H9 (cell line): ENCODE data around the gene TYW3. TPM values are rescaled to one million over a fixed set of nuclear protein-coding genes. Genes with fewer than 3 reads are reported as not detected.

ENCODE experiments used
- DNase-seq: peaks from one replicate; pipeline ENCODE4 v3.0.0-alpha.2; 2017
- H2AFZ ChIP-seq: one replicate; pipeline ENCODE4 v1.6.1; 2013; ENCODE audit warnings: mild to moderate bottlenecking, low read length, control low read depth, moderate library complexity
- H2AK5ac ChIP-seq: 2 replicates; pipeline ENCODE4 v1.6.1; 2013; ENCODE audit warnings: low read length, control low read depth, mixed read lengths; ENCODE audit not compliant: insufficient read length
- H2BK120ac ChIP-seq: one replicate; pipeline ENCODE4 v1.6.1; 2013; ENCODE audit warnings: low read depth, mild to moderate bottlenecking, low read length, control low read depth, inconsistent platforms; ENCODE audit not compliant: poor library complexity, severe bottlenecking
- H2BK12ac ChIP-seq: 2 replicates; pipeline ENCODE4 v1.6.1; 2013; ENCODE audit warnings: low read length, control low read depth, mixed read lengths, low read depth; ENCODE audit not compliant: insufficient read length
- H2BK15ac ChIP-seq: 2 replicates; pipeline ENCODE4 v1.6.1; 2013; ENCODE audit warnings: low read depth, low read length, control low read depth
- H2BK20ac ChIP-seq: one replicate; pipeline ENCODE4 v1.6.1; 2013; ENCODE audit warnings: low read depth, mild to moderate bottlenecking, low read length, control low read depth, inconsistent platforms; ENCODE audit not compliant: poor library complexity, severe bottlenecking
- H2BK5ac ChIP-seq: 2 replicates; pipeline ENCODE4 v1.6.1; 2013; ENCODE audit warnings: low read length, control low read depth, mixed read lengths; ENCODE audit not compliant: insufficient read length
- H3K14ac ChIP-seq: 2 replicates; pipeline ENCODE4 v1.6.1; 2013; ENCODE audit warnings: low read length, control low read depth; ENCODE audit not compliant: insufficient read depth
- H3K18ac ChIP-seq: 2 replicates; pipeline ENCODE4 v1.6.1; 2013; ENCODE audit warnings: low read depth, mild to moderate bottlenecking, mixed read lengths, low read length, control low read depth; ENCODE audit not compliant: insufficient read length
- H3K23ac ChIP-seq: 2 replicates; pipeline ENCODE4 v1.6.1; 2013; ENCODE audit warnings: low read length, control low read depth, mixed read lengths, low read depth; ENCODE audit not compliant: insufficient read length
- H3K23me2 ChIP-seq: 2 replicates; pipeline ENCODE4 v1.6.1; 2013; ENCODE audit warnings: low read depth, mild to moderate bottlenecking, mixed read lengths, low read length, control low read depth; ENCODE audit not compliant: insufficient read length, poor library complexity, severe bottlenecking
- H3K27ac ChIP-seq: 2 replicates; pipeline ENCODE4 v1.5.1; 2013; ENCODE audit warnings: low read length, control low read depth, mixed read lengths, low read depth; ENCODE audit not compliant: insufficient read length
- H3K27me3 ChIP-seq: 2 replicates; pipeline ENCODE4 v1.6.1; 2013; ENCODE audit warnings: low read length, control low read depth, inconsistent platforms; ENCODE audit not compliant: insufficient read depth
- H3K4ac ChIP-seq: 2 replicates; pipeline ENCODE4 v1.6.1; 2013; ENCODE audit warnings: low read depth, mild to moderate bottlenecking, control low read depth, inconsistent platforms, low read length, moderate library complexity
- H3K4me1 ChIP-seq: 2 replicates; pipeline ENCODE4 v1.6.1; 2013; ENCODE audit warnings: low read length, control low read depth, inconsistent platforms; ENCODE audit not compliant: insufficient read depth
- H3K4me2 ChIP-seq: 2 replicates; pipeline ENCODE4 v1.6.1; 2013; ENCODE audit warnings: low read length, control low read depth, mixed read lengths; ENCODE audit not compliant: insufficient read length, insufficient read depth
- H3K56ac ChIP-seq: 2 replicates; pipeline ENCODE4 v1.6.1; 2013; ENCODE audit warnings: low read depth, mild to moderate bottlenecking, mixed read lengths, low read length, control low read depth; ENCODE audit not compliant: insufficient read length
- H3K79me1 ChIP-seq: 2 replicates; pipeline ENCODE4 v1.6.1; 2013; ENCODE audit warnings: low read depth, mild to moderate bottlenecking, moderate library complexity, low read length, control low read depth, inconsistent platforms; ENCODE audit not compliant: insufficient read depth, poor library complexity, severe bottlenecking
- H3K79me2 ChIP-seq: 2 replicates; pipeline ENCODE4 v1.6.1; 2013; ENCODE audit warnings: low read length, control low read depth, inconsistent platforms; ENCODE audit not compliant: insufficient read depth
- H3K9ac ChIP-seq: 2 replicates; pipeline ENCODE4 v1.6.1; 2013; ENCODE audit warnings: low read length, control low read depth, mixed read lengths; ENCODE audit not compliant: insufficient read length; ENCODE audit errors: extremely low read depth
- H3K9me3 ChIP-seq: one replicate; pipeline ENCODE4 v1.6.1; 2013; ENCODE audit warnings: low read depth, low read length, inconsistent platforms; ENCODE audit not compliant: control insufficient read depth
- H3T11ph ChIP-seq: one replicate; pipeline ENCODE4 v1.6.1; 2013; ENCODE audit warnings: mild to moderate bottlenecking, low read length, control low read depth, inconsistent platforms
- H4K20me1 ChIP-seq: one replicate; pipeline ENCODE4 v1.6.1; 2013; ENCODE audit not compliant: control insufficient read depth, insufficient read length, insufficient read depth
- H4K5ac ChIP-seq: 2 replicates; pipeline ENCODE4 v1.6.1; 2013; ENCODE audit warnings: low read depth, mild to moderate bottlenecking, mixed read lengths, low read length, control low read depth; ENCODE audit not compliant: insufficient read length
- H4K8ac ChIP-seq: replicated peaks from 2 replicates; pipeline ENCODE4 v1.6.1; 2013; ENCODE audit warnings: low read length, control low read depth, mixed read lengths, low read depth; ENCODE audit not compliant: insufficient read length
- H4K91ac ChIP-seq: 2 replicates; pipeline ENCODE4 v1.6.1; 2013; ENCODE audit warnings: low read depth, mild to moderate bottlenecking, moderate library complexity, mixed read lengths, low read length, control low read depth; ENCODE audit not compliant: insufficient read length
- H3K27ac Mint-ChIP-seq, 3 experiments: 2 replicates in 2 of 3; 3 replicates in 1 of 3; pipeline ENCODE4 v1.8.0; 2020 to 2021; ENCODE audit warnings: mixed read lengths in 3 of 3, mild to moderate bottlenecking in 1 of 3, moderate library complexity in 1 of 3
- H3K27me3 Mint-ChIP-seq: 2 replicates; pipeline ENCODE4 v1.8.0; 2021; ENCODE audit warnings: low read depth, mild to moderate bottlenecking, moderate library complexity, mixed read lengths
- H3K36me3 Mint-ChIP-seq, 3 experiments: 2 replicates in 2 of 3; 3 replicates in 1 of 3; pipeline ENCODE4 v1.8.0; 2020 to 2021; ENCODE audit warnings: low read depth in 3 of 3, mixed read lengths in 3 of 3; ENCODE audit not compliant: insufficient read depth in 1 of 3
- H3K4me1 Mint-ChIP-seq, 2 experiments: 2 replicates each; pipeline ENCODE4 v1.8.0; 2020; ENCODE audit warnings: mixed read lengths in 2 of 2
- H3K4me3 Mint-ChIP-seq, 2 experiments: 2 replicates in 1 of 2; 3 replicates in 1 of 2; pipeline ENCODE4 v1.8.0; 2020 to 2021; ENCODE audit warnings: mild to moderate bottlenecking in 2 of 2, mixed read lengths in 2 of 2, moderate library complexity in 1 of 2
- H3K9me3 Mint-ChIP-seq, 2 experiments: 2 replicates in 1 of 2; 3 replicates in 1 of 2; pipeline ENCODE4 v1.8.0; 2020; ENCODE audit warnings: mild to moderate bottlenecking in 2 of 2, mixed read lengths in 2 of 2, moderate library complexity in 1 of 2
- WGBS: extraction: QIAGEN DNeasy Blood & Tissue Kit; methylation state at CpG from one replicate; pipeline ENCODE4 v1.1.7; 2013; ENCODE audit warnings: missing lambda C conversion rate, low lambda C conversion rate, mixed read lengths; ENCODE audit not compliant: insufficient read length; ENCODE audit errors: extremely low coverage; 5-methylcytosine and 5-hydroxymethylcytosine counted together
- total RNA-seq: library from RNA; stranded (reverse); gene quantifications from 2 replicates; pipeline ENCODE4 v1.2.1, GENCODE V29; 2021
- TF ChIP-seq, protein P1 (sequence below): fragments of 200-600 bp; sonication (generic); conservative IDR thresholded peaks from 3 replicates; pipeline ENCODE4 v1.8.0; 2021; ENCODE audit warnings: antibody characterized with exemption, mild to moderate bottlenecking

The TYW3 gene
- total RNA-seq, 1 experiment from 2014 or later = 10.9 TPM

DNA sequence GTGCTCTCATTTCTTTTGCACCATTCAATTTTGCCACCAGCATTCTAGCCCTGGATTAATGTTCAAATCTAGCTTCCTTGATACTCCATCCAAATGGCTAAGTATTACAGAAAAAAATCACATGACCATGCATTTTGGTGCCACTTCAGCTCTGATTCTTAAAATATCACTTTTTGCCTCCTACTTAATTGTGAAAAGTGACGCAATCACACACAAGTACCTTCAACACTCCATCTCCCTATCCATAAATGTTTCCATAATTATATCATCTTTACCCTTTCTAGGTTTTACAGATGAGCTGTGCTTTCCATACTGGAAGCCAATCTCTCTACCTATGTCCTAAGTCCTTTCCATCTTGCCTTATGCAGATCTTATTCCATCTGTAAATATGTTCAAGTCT, 16.1 kb upstream of the TYW3 start:
- DNase-seq = no peak
- no CpG with 5 or more reads among the region's 1 CpG for whole genome bisulfite sequencing
- H2BK15ac ChIP-seq = no peak overlapping the region
- no peak overlapping the region for H3K27ac ChIP-seq
- Mint-ChIP-seq H3K4me1 (peaks cover 0 to 7% of the 10 kb centered on the region in 2 experiments; a peak in 2 of 4 replicates), H3K36me3 (peaks cover 0 to under 1% (median 0%) of the 10 kb centered on the region in 3 experiments; a peak in 2 of 7 replicates), H3K27ac (no peak overlapping the region), H3K27me3 (no peaks in the 10 kb centered on the region), H3K9me3 (no peaks in the 10 kb centered on the region), H3K4me3 (no peak overlapping the region)
- no peak overlapping the region for H4K91ac ChIP-seq
- H3K27me3 ChIP-seq = no peaks in the 10 kb centered on the region
- H3K56ac ChIP-seq = no peak overlapping the region
- no peak overlapping the region for H2BK20ac ChIP-seq
- no peaks in the 10 kb centered on the region; the same call in 1 of the 2 replicates for H3K4me1 ChIP-seq
- no peak overlapping the region for H3K9ac ChIP-seq
- no peak overlapping the region for H3K18ac ChIP-seq
- no peak overlapping the region for H3K4ac ChIP-seq
- H3K23ac ChIP-seq = no peak overlapping the region
- no peak overlapping the region for H3K14ac ChIP-seq
- H3K9me3 ChIP-seq = no peaks in the 10 kb centered on the region
- H2BK5ac ChIP-seq = no peak overlapping the region
- no peak overlapping the region for H4K5ac ChIP-seq
- TF ChIP-seq, protein P1, sequence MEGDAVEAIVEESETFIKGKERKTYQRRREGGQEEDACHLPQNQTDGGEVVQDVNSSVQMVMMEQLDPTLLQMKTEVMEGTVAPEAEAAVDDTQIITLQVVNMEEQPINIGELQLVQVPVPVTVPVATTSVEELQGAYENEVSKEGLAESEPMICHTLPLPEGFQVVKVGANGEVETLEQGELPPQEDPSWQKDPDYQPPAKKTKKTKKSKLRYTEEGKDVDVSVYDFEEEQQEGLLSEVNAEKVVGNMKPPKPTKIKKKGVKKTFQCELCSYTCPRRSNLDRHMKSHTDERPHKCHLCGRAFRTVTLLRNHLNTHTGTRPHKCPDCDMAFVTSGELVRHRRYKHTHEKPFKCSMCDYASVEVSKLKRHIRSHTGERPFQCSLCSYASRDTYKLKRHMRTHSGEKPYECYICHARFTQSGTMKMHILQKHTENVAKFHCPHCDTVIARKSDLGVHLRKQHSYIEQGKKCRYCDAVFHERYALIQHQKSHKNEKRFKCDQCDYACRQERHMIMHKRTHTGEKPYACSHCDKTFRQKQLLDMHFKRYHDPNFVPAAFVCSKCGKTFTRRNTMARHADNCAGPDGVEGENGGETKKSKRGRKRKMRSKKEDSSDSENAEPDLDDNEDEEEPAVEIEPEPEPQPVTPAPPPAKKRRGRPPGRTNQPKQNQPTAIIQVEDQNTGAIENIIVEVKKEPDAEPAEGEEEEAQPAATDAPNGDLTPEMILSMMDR = no peak
- no peaks in the 10 kb centered on the region for H4K20me1 ChIP-seq
- no peak overlapping the region for H2BK120ac ChIP-seq
- no peaks in the 10 kb centered on the region for H3K79me1 ChIP-seq
- no peaks in the 10 kb centered on the region for H3K23me2 ChIP-seq
- H3K79me2 ChIP-seq = no peaks in the 10 kb centered on the region
- no peak overlapping the region for H2BK12ac ChIP-seq
- no peak overlapping the region for H3K4me2 ChIP-seq
- no peak overlapping the region for H2AK5ac ChIP-seq
- no peak overlapping the region for H3T11ph ChIP-seq
- H2AFZ ChIP-seq = no peak overlapping the region
- no peak overlapping the region for H4K8ac ChIP-seq
